ENCODE measurements around the gene CTNNA3. TPM values are rescaled to one million over a fixed set of nuclear protein-coding genes. Genes with fewer than 3 reads are reported as not detected.

CTNNA3 gene
- polyA plus RNA-seq, 6 donors from 2014 or later = 0.38 to 1.2 TPM; not detected in 4

DNA sequence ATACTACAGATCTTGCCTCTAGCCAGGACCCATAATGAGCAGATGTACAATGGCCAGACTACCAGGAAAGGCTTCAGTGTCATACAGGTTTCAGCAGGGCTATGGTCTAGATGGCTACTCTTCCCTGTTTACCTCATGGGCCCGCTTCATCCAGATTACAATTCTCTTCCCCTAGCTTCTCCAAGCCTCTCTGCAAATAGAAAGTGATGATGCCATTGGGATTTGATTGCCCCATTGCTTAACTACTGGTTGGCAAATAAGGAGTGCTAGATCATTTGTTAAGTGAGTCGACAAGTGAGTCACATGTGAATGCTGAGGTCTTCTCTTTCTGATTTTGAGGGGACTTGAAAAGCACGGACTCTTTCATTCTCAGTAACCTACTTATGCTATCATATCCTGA lies 1131.7 kb downstream of the CTNNA3 start:
- Mint-ChIP-seq H3K27ac (no peak overlapping the region), H3K4me1 (no peaks in the 10 kb centered on the region), H3K9me3 (peaks cover 0 to 8% (median 3%) of the 10 kb centered on the region in 7 donors), H3K4me3 (no peak overlapping the region), H3K27me3 (no peaks in the 10 kb centered on the region), H3K36me3 (no peaks in the 10 kb centered on the region)
- DNase-seq (no peak), ATAC-seq (ENCODE audit: low read depth in 2 of 2) (no peak)

DNA sequence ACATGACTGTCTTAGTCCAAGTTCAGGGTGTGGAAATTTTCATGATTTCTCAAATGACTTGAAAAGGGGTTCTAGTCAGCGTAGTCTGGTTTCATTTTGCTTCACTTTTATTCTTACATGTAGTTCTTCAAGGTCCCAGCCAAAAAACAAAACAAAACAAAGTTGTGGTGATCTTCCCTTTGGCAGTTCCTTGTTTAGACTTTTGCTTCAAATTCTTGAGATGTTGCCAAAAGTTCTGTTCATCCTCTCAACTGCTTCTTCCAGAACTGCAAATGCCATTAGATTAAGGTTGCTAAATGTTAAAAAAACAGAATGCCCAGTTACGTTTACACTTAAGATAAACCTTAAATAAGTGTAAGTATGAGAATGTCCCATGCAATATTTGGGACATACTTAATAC lies 1140.9 kb downstream of the CTNNA3 start:
- H3K9me3 Mint-ChIP-seq = peaks cover 0 to 4% (median 0%) of the 10 kb centered on the region in 7 donors
- H3K27ac Mint-ChIP-seq = no peak overlapping the region
- H3K4me1 Mint-ChIP-seq = no peaks in the 10 kb centered on the region
- DNase-seq (no peak), ATAC-seq (ENCODE audit: low read depth in 2 of 2) (no peak)
- H3K27me3 Mint-ChIP-seq = peaks cover 0 to 3% (median 0%) of the 10 kb centered on the region in 3 donors
- no peak overlapping the region for H3K4me3 Mint-ChIP-seq
- H3K36me3 Mint-ChIP-seq = no peaks in the 10 kb centered on the region

DNA sequence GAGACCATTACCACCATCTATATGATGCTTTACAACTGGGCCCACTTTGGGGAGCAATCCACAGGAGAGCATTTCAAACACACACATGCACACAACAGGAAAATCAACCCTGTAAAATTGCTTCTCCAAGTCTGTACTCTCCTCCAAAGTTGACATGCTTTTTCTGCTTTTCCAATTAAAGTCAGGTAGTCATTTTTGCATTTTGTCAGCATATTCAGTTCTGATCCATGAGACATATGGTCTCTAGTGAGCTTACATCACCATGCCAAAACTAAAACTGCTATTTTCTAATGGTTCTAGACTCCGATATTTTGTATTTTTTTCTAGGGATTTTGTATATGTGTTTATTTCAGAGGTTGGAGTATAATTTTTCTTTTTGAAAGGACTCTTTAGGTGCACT lies 1143.7 kb downstream of the CTNNA3 start:
- H3K9me3 Mint-ChIP-seq = peaks cover 0 to 4% (median 2%) of the 10 kb centered on the region in 7 donors
- ATAC-seq (ENCODE audit: low read depth in 2 of 2) = no peak
- no peaks in the 10 kb centered on the region for H3K36me3 Mint-ChIP-seq
- DNase-seq = no peak
- H3K4me3 Mint-ChIP-seq = no peak overlapping the region
- H3K27me3 Mint-ChIP-seq = no peaks in the 10 kb centered on the region
- no peak overlapping the region for H3K27ac Mint-ChIP-seq
- no peaks in the 10 kb centered on the region for H3K4me1 Mint-ChIP-seq

DNA sequence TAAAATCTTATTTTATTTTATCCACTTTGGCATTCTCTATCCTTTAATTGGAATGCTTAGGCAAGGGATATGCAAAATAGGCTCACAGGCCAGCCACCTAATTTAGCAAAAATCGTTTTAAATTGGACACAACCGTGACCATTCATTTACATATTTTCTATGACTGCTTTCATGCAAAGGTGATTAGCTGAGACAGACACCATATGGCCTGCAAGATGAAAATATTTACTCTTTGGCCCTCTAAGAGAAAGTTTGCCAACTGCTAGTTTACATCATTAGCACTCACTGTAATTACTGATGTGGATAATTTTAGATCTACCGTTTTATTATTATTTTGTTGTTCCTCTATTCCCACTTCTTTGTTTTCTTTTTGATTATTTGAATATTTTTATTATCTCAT lies 1145.6 kb downstream of the CTNNA3 start:
- no peaks in the 10 kb centered on the region for H3K4me1 Mint-ChIP-seq
- DNase-seq (no peak), ATAC-seq (ENCODE audit: low read depth in 2 of 2) (no peak)
- peaks cover 0 to 4% (median 3%) of the 10 kb centered on the region in 7 donors for H3K9me3 Mint-ChIP-seq
- no peak overlapping the region for H3K27ac Mint-ChIP-seq
- no peak overlapping the region for H3K4me3 Mint-ChIP-seq
- no peaks in the 10 kb centered on the region for H3K27me3 Mint-ChIP-seq
- no peaks in the 10 kb centered on the region for H3K36me3 Mint-ChIP-seq

DNA sequence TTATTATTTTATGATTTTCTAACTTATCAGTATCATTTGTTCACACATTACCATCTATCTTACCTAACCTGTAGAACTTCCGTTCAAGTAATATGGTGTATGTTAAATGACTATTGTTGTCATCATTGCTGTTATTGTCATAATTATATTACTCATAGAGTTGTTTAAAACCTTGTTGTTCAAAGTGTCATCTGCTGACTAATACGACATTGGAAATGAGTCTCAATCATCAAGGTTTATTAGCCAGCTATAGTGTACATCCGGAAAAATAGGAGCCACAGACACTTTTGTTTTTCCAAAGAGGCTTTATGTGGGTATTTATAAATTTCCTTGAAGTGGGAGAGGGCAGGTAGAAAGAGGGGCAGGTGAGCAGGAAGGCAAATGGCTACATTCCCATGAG lies 1157.1 kb downstream of the CTNNA3 start:
- no peaks in the 10 kb centered on the region for H3K27me3 Mint-ChIP-seq
- no peaks in the 10 kb centered on the region for H3K36me3 Mint-ChIP-seq
- no peak overlapping the region for H3K4me3 Mint-ChIP-seq
- DNase-seq = no peak
- H3K27ac Mint-ChIP-seq = peak overlapping the region in 1 of 6 donors; percentile 15
- H3K9me3 Mint-ChIP-seq = peaks cover 0 to 8% (median 5%) of the 10 kb centered on the region in 7 donors
- ATAC-seq (ENCODE audit: low read depth in 2 of 2) = no peak
- no peaks in the 10 kb centered on the region for H3K4me1 Mint-ChIP-seq

DNA sequence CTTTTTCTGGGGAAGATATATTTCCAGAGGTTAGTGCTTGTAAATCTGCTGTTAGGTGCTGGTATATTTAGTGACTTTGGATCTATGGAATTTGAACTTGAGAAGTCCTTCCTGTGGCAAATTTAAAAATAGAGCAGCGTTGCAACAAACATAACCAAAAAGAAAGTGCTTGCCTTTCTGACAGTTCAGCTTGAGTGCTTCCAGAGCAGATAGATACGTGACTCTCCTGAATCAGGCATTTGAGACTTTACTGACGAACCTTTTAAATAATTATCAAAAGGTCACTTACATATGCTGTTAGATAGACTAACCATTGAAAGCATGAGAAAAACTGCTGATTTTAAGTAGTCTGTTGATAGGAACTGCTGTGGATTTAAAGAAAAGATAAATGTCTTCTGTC lies 1157.6 kb downstream of the CTNNA3 start:
- Mint-ChIP-seq H3K36me3 (no peaks in the 10 kb centered on the region), H3K27ac (no peak overlapping the region)

DNA sequence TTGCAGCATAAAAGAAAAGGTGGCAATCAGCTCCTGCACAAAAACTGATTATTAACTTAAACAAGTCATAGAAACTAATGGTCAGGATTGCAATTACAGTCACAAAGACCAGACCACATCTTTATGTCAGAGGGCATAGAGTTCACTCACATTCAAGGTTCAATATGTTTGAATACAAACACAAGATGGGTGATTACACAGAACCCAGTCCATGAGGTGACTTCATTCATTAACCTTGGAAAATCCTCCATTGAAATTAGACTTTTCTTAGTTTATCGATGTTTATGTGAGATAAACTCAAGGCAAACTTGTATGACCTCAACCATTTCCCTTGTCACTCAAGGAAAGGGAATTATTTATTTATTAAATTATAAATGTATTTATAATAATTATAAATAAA lies 1158.8 kb downstream of the CTNNA3 start:
- Mint-ChIP-seq H3K9me3 (peaks cover 0 to 9% (median 7%) of the 10 kb centered on the region in 7 donors), H3K27me3 (no peaks in the 10 kb centered on the region)
- no peak for ATAC-seq (ENCODE audit: low read depth in 2 of 2)

More for the DNA sequence above, 1157.6 kb downstream of the CTNNA3 start:
- DNase-seq (no peak), ATAC-seq (ENCODE audit: low read depth in 2 of 2) (no peak)
- H3K9me3 Mint-ChIP-seq = peaks cover 0 to 8% (median 5%) of the 10 kb centered on the region in 7 donors
- no peaks in the 10 kb centered on the region for H3K4me1 Mint-ChIP-seq
- H3K4me3 Mint-ChIP-seq = no peak overlapping the region
- H3K27me3 Mint-ChIP-seq = no peaks in the 10 kb centered on the region

DNA sequence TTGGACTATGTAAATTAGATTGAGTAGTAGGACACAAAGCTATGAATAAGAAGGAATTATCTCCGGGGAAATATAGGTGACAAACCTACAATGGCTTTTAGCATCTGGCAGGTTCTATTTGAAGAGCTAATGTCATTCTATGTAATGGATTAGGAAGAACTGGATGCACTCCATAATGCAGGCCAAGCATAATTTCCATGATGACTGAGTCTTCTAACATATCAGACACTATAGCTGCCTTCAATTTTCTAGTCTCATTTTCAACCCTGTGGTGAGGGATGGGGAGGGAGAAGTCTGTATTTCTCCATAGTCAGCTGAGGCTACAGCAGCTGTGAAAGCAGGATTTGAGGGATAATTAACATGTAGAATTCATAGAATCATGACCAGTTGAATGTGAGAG lies 1160.6 kb downstream of the CTNNA3 start:
- H3K36me3 Mint-ChIP-seq = no peaks in the 10 kb centered on the region
- no peaks in the 10 kb centered on the region for H3K4me1 Mint-ChIP-seq
- peaks cover 0 to 8% (median 5%) of the 10 kb centered on the region in 7 donors for H3K9me3 Mint-ChIP-seq
- DNase-seq (no peak), ATAC-seq (ENCODE audit: low read depth in 2 of 2) (no peak)
- H3K4me3 Mint-ChIP-seq = no peak overlapping the region
- no peaks in the 10 kb centered on the region for H3K27me3 Mint-ChIP-seq
- H3K27ac Mint-ChIP-seq = no peak overlapping the region

More for the DNA sequence above, 1158.8 kb downstream of the CTNNA3 start:
- Mint-ChIP-seq H3K4me3 (no peak overlapping the region), H3K36me3 (no peaks in the 10 kb centered on the region), H3K4me1 (no peaks in the 10 kb centered on the region), H3K27ac (no peak overlapping the region)
- DNase-seq = no peak

DNA sequence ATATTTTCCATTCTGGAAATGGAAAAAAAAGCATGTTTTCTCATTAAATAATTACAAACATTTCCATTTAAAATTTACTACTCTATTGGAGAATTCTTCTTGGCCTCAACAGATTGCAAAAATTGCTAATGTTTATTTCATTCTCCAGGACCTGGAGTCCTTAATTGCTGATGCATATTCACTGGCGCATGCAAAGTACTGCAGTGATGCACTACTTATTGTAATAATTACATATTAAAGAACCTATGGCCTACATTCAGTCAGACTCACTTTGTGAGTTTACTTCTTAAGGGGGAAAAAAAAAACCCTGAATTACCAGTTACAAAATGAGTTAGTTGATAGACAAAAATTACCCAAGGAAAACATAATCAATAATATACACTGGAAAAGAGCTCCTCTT lies 1161.1 kb downstream of the CTNNA3 start:
- no peaks in the 10 kb centered on the region for H3K27me3 Mint-ChIP-seq
- DNase-seq (no peak), ATAC-seq (ENCODE audit: low read depth in 2 of 2) (no peak)
- H3K9me3 Mint-ChIP-seq = peaks cover 0 to 8% (median 5%) of the 10 kb centered on the region in 7 donors
- no peaks in the 10 kb centered on the region for H3K4me1 Mint-ChIP-seq
- no peaks in the 10 kb centered on the region for H3K36me3 Mint-ChIP-seq
- no peak overlapping the region for H3K4me3 Mint-ChIP-seq
- H3K27ac Mint-ChIP-seq = no peak overlapping the region

DNA sequence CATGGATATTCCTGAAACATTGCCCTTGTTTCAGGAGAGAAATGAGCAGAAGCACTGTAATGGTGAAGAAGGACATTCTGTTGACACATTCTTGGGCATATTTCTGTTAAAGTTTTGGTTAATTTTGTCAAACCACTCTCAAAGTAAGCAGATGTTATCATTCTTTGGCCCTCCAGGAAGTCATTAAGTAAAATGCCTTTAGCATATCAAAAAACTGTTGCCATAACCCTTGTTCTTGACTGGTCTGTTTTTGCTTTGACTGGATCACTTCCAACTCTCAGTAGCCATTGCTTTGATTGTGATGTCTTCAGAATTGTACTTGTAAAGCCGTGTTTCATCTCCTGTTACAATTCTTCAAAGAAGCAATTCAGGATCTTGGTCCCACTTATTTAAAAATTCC lies 1174.5 kb downstream of the CTNNA3 start:
- Mint-ChIP-seq H3K9me3 (peaks cover 0 to 14% (median 3%) of the 10 kb centered on the region in 7 donors), H3K4me1 (no peaks in the 10 kb centered on the region), H3K27ac (no peak overlapping the region), H3K4me3 (no peak overlapping the region), H3K27me3 (no peaks in the 10 kb centered on the region), H3K36me3 (no peaks in the 10 kb centered on the region)
- ATAC-seq (ENCODE audit: low read depth in 2 of 2) (no peak), DNase-seq (no peak)

DNA sequence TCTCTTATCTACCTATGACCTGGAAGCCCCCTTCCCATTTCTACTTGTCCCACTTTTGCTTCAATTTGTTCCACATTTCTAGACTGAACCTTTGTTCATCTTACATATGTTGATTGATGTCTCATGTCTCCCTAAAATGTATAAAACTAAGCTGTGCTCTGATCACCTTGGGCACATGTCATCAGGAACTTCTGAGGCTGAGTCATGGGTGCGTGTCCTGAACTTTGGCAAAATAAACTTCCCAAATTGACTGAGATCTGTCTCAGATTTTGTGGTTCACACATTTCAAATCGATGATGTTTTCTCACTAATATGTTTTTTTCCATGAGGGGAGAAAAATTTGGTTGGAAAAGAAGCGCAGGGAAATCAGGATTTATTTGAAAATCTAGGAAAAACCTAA lies 1176.4 kb downstream of the CTNNA3 start:
- Mint-ChIP-seq H3K27me3 (no peaks in the 10 kb centered on the region), H3K4me3 (no peak overlapping the region)

DNA sequence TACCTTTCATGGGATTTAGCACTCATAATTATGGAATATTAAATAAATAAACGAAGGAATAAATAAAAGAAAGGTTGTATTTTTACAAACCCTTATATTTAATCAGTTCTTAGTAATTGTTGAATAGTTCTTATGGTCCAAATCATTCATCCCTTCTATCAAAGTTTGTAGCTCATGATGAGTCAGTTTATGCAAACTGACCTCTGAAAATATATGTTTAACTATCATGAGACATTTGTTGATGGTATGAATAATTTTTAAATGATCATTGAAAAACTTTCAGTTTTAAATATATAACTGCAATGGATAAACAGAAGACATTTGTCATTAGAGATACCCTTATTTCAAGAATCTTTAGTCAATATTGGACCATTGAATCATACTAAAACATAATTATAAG lies 1181.3 kb downstream of the CTNNA3 start:
- Mint-ChIP-seq H3K27me3 (no peaks in the 10 kb centered on the region), H3K4me1 (no peaks in the 10 kb centered on the region), H3K9me3 (peaks cover 0 to 13% (median 2%) of the 10 kb centered on the region in 7 donors), H3K27ac (no peak overlapping the region), H3K36me3 (no peaks in the 10 kb centered on the region), H3K4me3 (no peak overlapping the region)
- ATAC-seq (ENCODE audit: low read depth in 2 of 2) = no peak
- no peak for DNase-seq

More for the DNA sequence above, 1176.4 kb downstream of the CTNNA3 start:
- no peaks in the 10 kb centered on the region for H3K4me1 Mint-ChIP-seq
- ATAC-seq (ENCODE audit: low read depth in 2 of 2) = no peak
- no peak overlapping the region for H3K27ac Mint-ChIP-seq
- no peak for DNase-seq
- H3K36me3 Mint-ChIP-seq = no peaks in the 10 kb centered on the region
- peaks cover 0 to 5% (median 3%) of the 10 kb centered on the region in 7 donors for H3K9me3 Mint-ChIP-seq

DNA sequence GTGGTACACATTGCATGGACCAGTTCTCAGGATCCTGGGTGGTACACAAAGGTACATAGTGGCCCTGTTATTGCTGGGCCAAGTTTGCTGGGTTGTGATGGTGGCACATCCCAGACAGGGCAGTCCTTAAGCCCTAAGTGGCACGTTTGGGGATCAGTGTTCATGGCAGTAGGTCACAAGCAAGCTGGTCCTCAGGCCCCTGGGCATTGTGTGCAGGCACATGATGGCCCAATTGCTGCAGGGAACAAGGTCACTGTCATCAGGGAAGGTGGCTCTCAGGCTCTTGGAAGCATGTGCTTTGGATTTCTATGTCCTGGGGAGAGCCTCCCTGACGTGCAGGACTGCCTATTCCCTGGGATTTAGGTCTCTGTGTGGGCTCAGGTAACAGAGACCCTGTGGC lies 1182.5 kb downstream of the CTNNA3 start:
- DNase-seq (no peak), ATAC-seq (ENCODE audit: low read depth in 2 of 2) (no peak)
- Mint-ChIP-seq H3K4me3 (no peak overlapping the region), H3K36me3 (no peaks in the 10 kb centered on the region), H3K4me1 (no peaks in the 10 kb centered on the region), H3K9me3 (peaks cover 0 to 15% (median 2%) of the 10 kb centered on the region in 7 donors), H3K27me3 (no peaks in the 10 kb centered on the region), H3K27ac (no peak overlapping the region)

DNA sequence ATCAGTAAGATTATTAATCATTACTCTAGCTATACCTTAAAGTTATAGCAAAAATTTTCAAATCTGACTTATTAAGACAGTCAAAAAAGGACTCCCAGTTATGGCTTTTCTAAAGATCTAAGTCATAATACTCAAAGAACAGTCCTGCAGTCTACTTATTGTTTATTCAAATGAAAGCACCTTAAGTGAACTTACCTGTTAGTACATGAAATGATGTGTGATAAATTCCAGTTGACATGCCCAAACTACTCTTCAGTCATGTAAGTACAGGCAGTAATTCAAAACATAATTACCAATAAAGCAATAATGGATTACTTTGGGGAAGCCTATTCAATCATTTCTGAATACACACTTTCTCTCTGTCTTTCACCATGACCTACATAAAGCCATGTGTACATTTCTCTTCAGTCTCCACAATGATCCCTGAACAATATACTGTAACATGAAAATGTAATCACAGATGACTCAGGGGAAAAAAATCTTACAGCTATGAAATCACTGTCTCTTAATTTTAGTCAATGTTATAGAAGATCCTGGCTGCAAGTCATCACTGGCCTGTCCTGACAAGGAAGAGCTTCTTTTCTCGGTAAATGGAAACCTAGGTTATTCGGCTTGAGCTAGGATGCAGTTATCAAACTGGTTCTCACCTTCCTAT lies 1190.9 kb downstream of the CTNNA3 start:
- Mint-ChIP-seq H3K27me3 (no peaks in the 10 kb centered on the region), H3K4me1 (no peaks in the 10 kb centered on the region), H3K9me3 (peaks cover 0 to 7% (median 0%) of the 10 kb centered on the region in 7 donors), H3K36me3 (no peaks in the 10 kb centered on the region), H3K27ac (no peak overlapping the region), H3K4me3 (no peak overlapping the region)
- no peak for DNase-seq
- no peak for ATAC-seq (ENCODE audit: low read depth in 2 of 2)

DNA sequence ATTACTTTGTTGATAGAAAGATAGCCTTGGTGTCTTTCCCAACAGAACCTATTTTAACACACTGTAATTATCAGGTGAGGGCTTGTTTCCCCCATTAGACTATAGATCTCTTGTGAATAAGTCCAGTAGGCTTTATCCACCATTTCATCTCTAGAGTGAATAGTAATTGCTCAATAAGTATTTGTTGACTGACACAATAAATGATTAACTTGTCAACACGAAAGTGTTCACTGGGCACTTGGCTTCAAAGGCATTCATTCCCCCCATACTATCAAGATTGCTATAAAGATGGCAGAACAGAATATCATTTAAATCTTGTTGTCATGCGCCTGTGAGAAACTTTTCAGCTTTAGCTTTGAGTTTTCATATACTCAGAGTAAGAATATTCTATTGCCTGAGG lies 1194.6 kb downstream of the CTNNA3 start:
- ATAC-seq (ENCODE audit: low read depth in 2 of 2) = no peak
- no peaks in the 10 kb centered on the region for H3K4me1 Mint-ChIP-seq
- no peaks in the 10 kb centered on the region for H3K36me3 Mint-ChIP-seq
- H3K9me3 Mint-ChIP-seq = no peaks in the 10 kb centered on the region
- H3K27me3 Mint-ChIP-seq = no peaks in the 10 kb centered on the region
- H3K27ac Mint-ChIP-seq = no peak overlapping the region
- no peak overlapping the region for H3K4me3 Mint-ChIP-seq
- no peak for DNase-seq
